Subcutaneous adipose tissue (tissue), 4 donors: ENCODE data around the gene PPP3R1. TPM values are rescaled to one million over a fixed set of nuclear protein-coding genes. Genes with fewer than 3 reads are reported as not detected.

Source experiments
- CTCF ChIP-seq: fragments of 450-650 bp; IDR thresholded peaks from one replicate; pipeline ENCODE4 v1.5.1; 2016; ENCODE audit warnings: low read depth, mild to moderate bottlenecking, control low read depth, antibody characterized with exemption, moderate library complexity
- total RNA-seq, 4 donors: library from RNA; depleted of rRNA; stranded (reverse); fragments of >200 nt; gene quantifications; one replicate each; pipeline ENCODE4 v1.1.0, GENCODE V29; 2016

PPP3R1 gene
- total RNA-seq, 4 donors from 2014 or later = 68.6 to 86.3 (median 70.1) TPM

- TF ChIP-seq CTCF = no peak
Observed at GRCh38 chr2:68172990-68173700, 79.2 kb downstream of the PPP3R1 start.

- no peak for TF ChIP-seq CTCF
Observed at GRCh38 chr2:68172521-68172920, 79.8 kb downstream of the PPP3R1 start.

- no peak for TF ChIP-seq CTCF
Observed at GRCh38 chr2:68171684-68172083, 80.6 kb downstream of the PPP3R1 start.

- TF ChIP-seq CTCF = no peak
Observed at GRCh38 chr2:68171146-68171545, 81.2 kb downstream of the PPP3R1 start.

- TF ChIP-seq CTCF = no peak
Observed at GRCh38 chr2:68169308-68169707, 83.0 kb downstream of the PPP3R1 start.

GRCh38 chr2:68167186-68167585, 85.1 kb downstream of the PPP3R1 start:
- TF ChIP-seq CTCF = no peak

GRCh38 chr2:68163641-68164040, 88.7 kb downstream of the PPP3R1 start:
- no peak for TF ChIP-seq CTCF
